HK-2 (cell line): ENCODE results near the gene BHLHE23.
"Not testable (repeated sequence)": the region's sequence is repeated elsewhere in the genome, so short reads cannot be mapped to it uniquely, and the experiment has no call there.

Experiments used
- DNase-seq: peaks from one replicate; pipeline ENCODE4 v3.0.0-alpha.2; 2018; ENCODE audit not compliant: unreplicated experiment

The BHLHE23 gene

DNA sequence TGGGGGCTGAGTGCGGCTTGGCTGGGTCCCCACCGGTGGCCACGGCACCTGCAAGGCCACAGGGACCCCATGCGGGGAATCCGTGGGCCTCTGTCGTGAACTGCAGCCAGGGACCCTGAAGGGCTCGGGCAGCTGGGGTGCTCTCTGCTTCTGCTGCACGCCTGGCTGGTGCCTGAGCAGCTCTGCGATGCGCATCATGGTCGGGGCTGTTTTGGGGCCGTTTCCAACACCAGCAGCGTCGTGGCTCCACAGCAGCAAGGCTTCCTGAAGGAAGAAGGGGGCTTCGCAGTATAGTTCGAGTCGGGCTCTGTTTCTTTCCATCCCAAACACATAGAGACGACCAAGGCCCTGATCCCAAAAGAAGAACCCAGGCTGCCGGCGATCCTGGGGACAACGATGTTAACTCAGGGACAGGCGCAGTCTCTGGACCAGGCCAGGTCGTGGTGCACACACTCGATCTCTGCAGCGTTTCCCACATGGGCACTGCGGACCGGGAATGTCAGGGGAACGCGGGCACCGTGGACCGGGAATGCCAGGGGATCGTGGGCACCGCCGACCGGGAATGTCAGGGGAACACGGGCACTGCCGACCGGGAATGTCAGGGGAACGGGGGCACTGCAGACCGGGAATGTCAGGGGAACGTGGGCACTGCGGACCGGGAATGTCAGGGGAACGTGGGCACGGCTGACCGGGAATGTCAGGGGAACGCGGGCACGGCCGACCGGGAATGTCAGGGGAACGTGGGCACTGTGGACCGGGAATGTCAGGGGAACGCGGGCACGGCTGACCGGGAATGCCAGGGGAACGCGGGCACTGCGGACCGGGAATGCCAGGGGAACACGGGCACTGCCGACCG lies 36.8 kb upstream of the BHLHE23 start:
- no peak for DNase-seq

DNA sequence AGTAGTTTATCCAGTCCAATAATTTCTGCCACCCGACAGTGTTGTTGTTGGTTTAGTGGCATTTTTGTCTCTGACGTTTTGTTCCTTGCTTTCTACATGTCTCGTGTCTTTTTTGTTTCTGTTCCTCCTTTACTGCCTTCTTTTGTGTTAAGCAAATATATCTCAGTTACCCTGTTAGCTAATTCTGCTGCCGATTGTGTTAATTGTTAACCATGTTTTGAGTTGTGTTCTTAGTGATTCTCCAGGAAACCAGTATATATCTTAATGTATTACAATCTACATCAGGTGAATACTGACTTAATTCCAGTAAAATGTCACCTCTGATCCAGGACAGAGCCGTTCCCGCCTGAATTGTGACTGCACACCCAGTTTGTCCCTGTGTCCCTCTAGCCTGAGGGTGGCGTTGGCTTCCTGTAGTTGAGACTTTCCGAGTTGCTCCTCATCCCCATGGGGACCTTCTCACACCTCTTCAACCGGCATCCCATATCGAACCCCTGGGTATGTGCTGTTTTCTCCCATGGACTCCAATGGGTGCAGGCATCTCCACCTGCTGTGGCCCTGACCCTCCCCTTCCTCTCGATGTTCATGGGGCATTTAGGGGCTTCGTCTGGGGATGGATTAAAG lies 35.8 kb upstream of the BHLHE23 start:
- DNase-seq: no peak

DNA sequence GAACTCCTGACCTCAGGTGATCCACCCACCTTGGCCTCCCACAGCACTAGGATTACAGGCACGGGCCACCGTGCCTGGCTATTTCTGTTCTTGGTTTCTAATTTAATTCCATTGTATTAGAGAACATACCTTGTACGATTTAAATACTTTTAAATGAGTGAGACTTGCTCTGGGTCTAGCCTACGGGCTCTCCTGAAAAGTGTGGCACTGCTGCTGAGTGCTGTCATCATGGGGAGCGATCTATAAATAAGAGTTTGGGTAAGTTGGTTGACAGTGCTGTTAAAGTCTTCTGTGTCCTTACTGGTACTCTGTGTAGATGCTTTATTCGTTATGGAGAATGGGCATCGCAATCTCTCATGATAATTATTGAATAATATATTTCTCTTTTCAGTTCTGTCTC lies 35.0 kb upstream of the BHLHE23 start:
- no peak for DNase-seq

DNA sequence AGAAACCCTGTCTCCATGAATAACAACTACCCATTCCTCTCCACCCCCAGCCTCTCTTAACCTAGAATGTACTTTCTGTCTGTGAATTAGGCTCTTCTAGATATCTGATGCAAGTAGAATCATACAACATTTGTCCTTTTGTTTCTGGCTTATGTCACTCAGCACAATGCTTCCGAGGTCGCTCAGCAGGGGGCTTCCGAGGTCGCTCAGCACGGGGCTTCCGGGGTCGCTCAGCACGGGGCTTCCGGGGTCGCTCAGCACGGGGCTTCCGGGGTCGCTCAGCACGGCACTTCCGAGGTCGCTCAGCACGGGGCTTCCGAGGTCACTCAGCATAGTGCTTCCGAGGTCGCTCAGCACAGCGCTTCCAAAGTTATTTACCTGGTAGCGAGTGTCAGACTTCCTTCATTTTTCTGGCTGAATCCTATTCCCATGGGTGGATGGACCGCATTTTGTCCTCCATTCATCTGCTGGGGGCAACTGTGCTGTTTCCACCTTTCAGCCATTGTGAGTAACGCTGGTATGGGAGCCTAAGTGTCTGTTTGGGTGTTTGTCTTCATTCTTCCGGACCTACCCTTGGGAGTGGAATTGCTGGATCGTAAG lies 31.0 kb upstream of the BHLHE23 start:
- DNase-seq: no peak

DNA sequence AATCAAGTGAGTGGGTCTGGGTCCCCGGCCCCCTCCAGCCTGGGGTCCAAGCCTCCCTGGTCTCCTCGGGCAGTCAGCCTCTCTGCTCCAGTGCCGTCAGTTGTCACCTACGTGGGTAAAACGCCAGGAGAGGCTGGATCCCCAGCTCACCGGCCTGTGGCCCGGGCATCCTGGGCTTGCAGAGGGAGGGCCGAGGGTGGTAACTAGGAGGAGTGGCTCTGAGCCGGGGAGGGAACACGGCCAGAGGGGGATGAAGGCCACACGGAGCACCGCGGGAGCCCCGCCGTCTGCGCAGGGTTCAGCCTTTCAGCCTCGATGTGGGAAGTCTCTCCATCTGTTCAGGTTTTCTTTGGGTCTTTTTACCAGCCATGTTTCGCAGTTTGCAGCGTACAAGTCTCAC lies 29.5 kb upstream of the BHLHE23 start:
- DNase-seq: no peak

DNA sequence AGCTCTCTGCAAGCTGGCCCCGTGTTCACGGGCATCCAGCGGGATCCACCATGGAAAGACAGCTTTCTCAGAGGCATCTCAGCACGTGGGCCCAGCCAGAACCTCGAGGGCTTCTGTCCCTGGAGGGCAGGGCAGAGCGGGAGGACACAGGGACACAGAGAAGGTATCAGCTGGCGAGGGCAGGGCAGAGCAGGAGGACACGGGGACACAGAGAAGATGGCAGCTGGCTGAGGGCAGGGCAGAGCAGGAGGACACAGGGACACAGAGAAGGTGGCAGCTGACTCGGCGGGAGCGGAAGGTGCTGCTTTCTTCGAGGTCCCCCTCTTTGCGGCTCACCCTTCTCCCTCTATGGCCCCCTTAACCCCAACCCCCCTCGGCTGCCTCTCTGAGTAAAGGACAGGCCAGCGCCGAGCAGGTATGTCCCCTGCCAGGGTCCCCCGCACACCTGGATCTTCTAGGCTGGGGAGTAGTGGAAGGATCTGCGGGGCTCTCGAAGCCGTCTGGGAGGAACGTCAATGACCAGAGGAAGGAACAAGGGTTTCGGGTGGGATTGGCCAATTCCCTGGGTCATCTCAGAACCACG lies 28.9 kb upstream of the BHLHE23 start:
- no peak for DNase-seq

DNA sequence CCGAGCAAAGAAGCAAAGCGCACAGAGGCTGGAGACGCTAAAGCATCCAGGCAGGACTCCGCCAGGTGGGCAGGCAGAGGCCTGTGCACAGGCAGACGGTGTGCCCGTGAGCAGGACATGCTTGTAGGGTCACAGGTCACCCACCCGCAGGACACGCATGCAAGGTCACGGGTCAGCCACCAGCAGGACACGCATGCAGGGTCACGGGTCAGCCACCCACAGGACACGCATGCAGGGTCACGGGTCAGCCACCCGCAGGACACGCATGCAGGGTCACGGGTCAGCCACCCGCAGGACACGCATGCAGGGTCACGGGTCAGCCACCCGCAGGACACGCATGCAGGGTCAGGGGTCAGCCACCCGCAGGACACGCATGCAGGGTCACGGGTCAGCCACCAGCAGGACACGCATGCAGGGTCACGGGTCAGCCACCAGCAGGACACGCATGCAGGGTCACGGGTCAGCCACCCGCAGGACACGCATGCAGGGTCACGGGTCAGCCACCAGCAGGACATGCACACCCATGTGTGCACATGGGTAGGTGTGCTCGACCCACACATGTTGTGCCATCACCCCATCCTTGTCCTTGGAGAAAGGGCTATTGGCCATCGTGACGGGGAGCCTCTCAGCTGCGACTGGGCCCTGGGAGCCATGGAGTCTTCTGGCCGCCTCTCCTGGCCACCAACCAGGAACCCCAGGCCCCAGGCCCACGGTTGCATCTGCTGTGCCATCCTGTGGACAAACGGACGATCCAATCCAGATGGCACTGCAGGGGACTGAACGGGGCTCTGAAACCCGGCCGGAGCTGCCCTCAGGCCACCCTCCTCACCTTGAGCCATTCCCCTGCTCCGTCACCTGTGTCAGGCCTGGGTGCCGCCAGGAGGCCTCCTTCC lies 28.2 kb upstream of the BHLHE23 start:
- DNase-seq: not testable (repeated sequence)

DNA sequence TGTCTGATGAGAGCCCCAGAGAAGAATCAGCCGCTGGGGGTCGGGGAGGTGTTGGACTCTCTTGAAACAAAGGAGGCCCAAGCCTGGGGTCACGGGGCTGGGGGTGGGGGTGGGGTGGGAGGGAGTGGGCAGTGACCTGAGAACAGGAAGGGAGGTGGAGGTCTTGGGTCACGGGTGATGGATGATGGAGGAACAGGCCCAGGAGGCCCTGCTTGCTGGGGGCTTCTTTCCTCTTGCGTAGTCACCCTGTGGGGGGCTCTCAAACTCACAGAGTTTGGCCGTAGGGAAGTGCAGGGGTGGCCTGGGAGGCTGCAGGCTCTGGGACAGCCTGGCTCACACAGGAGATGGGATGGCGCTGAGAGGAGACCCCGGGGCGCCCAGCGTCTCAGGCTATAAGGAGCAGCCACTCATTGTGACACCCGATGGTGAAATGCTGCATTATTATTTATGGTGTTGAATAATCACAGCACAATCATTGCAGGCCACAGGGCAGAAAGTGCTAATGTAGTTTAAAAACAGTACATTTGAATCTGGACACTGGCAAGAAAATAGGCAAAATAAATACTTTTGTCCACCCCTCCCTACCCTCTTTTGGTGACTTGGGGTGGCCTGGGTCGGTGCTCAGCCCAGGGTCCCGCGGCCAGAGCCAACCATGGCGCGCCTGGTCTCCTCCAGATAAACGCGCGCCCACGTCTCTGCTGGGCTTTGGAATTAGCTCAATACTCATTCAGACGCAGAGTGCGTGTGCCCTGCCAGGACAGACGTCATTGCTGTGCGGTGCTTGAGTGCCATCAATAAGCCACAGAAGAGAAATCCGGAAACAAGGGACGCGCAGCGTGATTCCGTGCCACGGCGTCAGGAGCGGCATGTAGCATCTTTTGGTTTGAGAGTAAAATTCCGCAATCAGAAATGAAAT lies 27.3 kb upstream of the BHLHE23 start:
- no peak for DNase-seq

DNA sequence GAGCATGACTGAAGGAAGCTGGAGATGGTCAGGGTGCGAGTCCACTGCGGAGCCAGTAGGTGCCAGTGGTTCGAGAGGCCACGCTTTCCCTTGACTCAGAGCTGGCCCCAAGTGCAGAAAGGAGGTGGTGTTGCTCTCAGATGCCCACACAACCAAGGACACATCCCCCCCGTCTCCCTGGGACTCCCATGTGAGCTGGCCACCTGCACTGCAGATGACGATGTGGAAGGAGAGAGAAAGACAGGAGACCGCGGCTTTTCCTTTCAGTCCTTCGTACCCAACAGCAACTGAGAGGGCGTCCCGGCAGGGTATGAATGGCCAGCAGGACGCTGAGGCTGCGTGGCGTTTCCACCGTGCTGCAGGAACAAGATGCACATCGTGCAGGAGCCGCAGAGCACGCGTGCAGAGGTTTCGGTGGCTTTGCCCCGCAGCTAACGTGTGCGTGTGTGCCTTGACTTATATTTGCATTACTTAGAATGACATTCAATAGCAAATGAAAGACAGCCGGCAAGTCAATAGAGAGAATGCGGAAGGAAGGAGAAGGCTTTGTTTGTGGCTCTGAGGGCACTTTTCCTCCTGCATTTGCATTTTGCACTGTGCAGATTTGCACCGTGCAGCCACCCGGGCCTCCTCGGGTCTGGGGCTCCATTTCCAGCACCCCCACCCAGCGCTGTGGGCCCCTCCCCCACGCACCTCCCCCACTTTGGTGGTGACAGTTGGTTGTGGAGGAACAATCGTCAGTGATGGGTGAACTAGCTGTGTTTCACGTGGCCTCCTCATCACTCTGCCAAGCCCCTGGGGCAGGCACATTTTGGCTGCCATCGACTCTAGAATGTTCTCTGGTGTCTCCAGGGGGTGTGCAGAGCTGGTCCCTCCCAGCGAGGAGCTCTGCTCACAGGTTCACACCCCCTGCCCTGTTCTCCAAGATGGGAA lies 26.4 kb upstream of the BHLHE23 start:
- DNase-seq: no peak

DNA sequence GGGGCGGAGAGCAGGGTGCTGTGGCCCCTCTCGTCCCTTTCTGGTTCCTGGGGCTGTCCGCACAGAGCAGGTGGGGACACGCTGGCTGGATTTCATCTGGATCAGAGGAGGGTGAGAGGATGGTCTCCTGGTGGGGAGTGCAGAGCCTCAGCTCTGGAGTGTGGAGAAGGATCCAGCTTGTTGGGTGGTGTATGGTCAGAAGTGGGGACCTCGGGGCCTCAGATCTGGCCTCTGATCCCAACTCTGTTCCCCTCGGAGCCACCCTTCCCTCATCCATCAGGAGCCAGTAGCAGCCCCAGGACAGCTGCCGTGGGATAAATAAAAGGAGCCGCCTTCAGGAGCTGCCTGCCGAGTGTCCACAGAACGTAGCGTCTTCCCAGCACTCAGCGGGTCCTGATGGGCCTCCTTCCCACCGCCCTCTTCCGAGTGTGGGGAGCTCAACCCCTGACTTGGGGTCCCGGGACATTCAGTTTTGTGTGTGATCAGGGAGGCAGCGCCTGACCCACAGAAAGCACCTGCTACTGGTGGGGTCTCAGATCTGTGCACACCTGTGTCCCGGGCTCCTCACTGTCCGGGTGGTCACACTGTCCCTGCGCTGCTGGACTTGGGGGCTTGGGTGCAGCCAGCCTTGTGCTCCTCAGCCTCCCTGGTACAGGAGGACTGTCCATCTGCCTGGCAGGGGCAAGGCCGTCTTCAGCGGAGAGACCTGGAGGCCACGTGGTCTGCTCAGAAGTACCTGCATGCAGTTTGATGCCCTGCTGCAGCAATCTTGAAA lies 25.4 kb upstream of the BHLHE23 start:
- no peak for DNase-seq

DNA sequence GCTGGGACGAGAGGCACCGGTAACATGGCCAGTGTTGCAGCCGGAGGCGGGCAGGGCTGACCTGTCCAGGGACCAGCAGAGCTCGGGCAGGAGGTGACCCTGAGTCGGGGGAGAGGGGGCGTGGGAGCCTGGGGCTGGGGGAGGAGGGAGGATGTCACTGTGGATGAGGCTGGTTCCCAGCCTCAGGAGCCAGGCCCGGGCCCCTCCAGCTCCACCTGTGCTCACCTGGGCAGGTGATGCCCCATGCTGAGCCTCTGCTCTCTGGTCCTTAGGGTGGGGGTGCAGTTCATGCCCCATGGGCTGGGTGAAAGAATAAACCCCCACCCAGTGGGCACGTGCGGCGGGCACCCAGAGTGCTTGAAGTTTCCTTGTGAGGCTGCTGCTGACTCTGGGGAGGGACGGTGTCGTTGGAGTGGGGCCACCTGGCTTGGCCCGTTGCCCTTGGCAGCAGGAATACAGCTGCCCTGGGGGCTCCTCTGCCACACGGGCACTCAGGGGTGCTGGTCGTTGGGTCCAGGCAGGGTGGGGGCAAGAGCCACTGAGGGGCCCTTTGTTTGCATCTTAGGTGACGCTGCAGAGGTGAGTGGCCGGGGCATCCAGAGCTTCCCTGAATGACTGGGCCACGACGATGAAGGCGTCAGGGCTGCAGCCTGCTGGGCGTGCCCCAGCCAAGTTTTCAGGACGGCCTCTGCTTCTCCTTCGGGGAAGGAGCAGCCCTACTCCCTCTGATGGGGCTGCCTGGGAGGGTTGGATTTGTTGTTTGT lies 24.7 kb upstream of the BHLHE23 start:
- DNase-seq: no peak

DNA sequence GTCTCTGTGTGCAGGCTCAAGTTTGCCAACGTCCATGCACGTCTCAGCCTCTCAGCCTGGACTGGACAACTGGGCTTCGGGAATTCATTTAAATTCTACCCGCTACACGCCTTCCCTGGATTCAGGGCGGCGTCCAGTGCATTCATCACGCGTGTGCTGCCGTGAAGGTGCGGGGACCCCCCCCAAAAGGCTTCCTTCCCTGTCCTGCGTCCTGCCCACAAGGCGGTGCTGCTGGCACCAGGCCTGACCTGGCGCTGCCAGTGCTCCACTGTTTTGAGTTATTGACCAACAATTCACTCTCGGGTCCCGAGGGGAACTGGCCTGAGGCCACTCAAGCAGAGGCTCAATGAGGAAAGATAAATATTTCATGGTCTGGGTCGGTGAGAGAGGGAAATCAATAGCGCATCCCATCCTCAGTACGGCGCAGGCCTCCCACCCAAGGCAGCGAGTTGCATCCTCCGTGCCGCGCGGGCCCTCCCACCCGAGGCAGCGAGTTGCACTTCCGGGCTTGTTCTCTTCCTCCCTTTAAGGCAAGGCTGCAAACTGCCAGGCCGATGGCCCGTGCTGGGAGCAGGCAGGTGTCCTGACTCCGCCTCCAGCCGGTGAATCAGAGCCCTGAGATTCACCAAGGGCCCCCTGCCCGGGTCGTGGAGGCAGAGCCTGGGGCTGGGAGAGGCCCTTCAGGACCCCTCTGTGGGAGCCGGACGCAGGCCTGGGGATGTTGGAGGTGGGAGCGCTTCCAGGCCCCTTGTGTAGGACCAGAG lies 22.8 kb upstream of the BHLHE23 start:
- DNase-seq: peak; percentile 41

DNA sequence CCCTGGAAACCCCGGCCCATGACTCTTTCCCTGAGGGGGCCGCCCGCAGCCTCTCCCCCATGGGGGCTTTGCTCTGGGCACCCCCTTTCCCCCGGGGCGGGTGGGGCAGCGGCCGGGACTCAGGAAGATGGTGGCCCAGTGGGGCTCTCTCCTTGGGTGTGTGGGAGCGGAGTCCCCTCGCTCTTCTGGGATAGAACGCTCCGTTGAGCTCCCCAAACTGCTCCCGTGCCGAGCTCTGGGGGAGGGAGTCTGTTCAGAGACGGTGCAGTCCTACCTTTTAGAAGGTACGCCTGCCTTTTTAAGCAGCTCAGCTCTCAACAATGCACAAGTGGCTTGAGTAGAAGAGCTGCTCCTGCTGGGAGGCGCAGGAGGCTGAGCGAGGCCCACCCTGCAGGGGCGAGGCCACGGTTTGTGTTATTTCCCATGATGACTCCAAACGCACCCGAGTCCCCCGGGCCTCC lies 21.7 kb upstream of the BHLHE23 start:
- no peak for DNase-seq

DNA sequence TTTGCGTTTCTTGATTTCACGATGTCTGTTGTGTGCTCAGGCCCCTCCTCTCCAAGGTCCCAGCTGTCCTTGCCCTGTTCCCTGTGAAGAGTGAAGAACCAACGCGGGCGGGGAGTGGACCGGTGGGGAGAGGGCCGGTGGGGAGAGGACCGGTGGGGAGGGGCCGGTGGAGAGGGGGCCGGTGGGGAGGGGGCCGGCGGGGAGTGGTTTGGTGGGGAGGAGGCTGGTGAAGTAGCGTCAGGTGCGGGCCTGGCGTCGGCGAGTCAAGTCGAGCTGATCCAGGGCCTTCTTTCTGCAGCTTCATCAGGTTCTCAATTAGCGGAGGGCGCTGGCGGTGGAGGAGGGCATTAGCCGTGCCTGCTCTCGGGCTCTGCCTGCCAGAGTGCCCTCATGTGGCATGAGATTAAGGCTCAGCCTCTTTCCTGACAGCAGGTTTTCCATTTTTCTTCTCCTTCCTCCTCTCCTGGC lies 21.2 kb upstream of the BHLHE23 start:
- DNase-seq: no peak

DNA sequence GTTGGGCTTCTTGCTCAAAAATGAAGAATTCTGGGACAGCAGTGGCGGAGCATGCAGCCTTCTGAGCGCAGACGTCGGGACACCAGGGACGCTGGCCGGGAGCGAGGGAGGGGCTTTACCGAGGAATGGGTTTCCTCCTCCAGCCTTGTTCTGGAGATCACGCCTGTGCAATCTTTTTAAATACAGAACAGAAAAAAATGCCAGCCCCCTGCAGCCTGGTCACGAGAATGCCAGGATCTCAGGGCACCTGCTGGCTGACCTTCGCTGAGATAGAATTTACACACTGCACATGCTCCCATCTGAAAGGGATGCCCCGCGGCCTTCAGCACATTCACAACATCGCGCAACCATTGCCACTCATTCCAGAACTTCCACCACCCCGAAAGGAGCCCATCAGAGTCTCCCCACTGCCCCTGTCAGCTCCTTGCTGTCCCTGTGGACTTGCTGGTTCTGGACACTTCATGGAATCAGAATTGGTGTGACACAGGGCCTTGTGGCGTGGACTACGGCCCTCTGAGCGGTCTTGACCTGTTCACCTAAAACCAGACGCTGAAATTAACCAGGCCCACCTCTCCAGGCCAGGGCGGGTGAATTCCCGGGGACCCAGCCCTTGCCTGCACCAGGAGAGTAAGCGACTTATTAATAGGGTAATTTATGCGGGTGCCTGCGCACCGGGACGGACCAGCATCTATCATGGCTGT lies 20.6 kb upstream of the BHLHE23 start:
- no peak for DNase-seq

DNA sequence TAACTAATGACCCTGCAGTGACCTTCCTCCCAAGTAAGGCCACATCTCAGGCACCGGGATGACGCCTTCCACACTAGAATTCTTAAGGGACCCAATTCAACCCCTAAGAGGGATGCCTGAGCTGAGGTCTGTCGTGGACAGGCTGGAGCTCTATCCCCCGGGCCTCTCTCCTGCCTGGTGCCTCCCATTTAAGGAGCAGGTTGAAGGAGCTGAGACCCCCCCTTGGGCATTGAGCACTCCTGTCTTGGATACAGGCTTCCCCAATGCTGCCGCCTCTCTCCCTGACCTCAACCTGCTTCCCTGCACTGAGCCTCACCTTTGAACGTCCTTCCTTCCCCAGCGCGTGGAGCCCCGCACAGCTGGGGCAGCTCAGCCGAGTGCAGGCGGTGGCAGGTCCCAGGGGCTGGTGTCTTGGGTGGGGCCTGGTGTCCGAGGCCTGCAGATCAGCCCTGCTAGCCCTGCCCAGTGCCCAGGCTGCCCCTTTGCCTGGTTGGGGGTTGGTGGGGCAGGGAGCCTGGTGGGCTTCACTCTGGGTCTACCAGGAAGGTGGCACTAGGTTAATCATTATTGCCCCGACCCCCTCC lies 19.9 kb upstream of the BHLHE23 start:
- DNase-seq: no peak
